HG03442 (cell line): ENCODE data around the gene GYG1.
A peak's percentile ranks its signal among the peaks of the same experiment; 100 is the strongest.

Source experiments
- ATAC-seq: cut with Tn5 transposase; IDR thresholded peaks from one replicate; pipeline ENCODE4 v1.9.1; 2021; ENCODE audit warnings: mild to moderate bottlenecking, moderate library complexity; ENCODE audit not compliant: unreplicated experiment

Gene GYG1

DNA sequence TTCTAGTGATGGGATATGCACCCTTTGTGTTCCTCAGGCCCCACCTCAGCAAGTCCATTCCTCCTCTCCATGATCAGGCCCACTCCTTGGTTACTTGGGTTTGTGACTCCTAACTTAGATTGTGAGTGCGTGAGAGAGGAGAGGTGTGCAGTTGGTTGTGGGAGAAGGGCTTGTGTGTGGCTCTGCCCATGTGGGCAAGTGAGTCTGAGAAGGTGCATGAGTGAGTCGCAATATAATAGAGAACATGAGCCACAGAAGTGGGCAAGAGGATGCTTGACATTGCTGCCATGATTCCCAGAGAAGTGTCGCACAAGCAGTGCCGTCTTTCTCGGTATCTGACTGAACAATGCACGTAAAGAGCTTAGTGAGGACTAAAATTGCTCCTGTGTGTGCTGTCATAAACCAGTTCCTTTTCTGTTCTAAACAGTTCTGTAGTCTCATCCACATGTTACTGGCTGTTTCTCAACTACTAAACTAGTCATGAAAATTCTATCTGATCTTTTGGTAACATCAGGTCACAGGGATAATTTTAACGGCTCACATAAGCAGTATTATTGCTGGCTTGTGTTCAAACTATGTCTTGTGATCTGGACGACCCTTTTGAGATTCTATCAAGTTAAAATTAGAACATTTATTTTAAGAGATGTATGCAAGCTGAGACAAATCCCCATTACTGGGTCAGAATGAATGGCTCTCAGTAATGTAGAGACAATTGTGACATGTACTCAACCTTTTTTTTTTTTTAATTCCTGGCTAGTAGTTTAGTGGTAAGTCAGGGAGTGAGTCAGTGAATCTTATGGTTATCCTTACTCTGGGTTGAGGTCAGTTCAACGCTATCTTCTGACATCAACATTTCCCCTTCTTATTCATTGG lies 25.6 kb downstream of the GYG1 start:
- no peak for ATAC-seq

DNA sequence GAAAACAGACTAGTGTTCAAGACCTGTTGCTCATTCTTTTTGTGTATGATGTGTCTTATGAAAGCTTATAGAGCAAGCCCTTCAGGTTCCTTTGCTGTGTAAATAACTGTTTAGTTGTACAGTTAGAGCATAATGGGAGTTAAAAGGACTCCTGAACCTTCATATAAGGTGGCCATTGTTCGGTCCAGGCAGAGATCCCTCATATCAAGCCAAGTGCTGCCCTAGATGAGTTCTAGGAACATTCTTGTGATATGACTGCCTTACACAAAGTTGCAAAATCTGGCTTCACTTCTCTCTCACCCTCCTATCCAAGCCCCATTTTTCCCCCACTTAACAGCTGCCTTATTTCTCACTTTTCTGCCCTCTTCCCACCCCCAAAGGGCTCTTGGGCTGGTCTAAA lies 26.9 kb downstream of the GYG1 start:
- ATAC-seq, result no peak

DNA sequence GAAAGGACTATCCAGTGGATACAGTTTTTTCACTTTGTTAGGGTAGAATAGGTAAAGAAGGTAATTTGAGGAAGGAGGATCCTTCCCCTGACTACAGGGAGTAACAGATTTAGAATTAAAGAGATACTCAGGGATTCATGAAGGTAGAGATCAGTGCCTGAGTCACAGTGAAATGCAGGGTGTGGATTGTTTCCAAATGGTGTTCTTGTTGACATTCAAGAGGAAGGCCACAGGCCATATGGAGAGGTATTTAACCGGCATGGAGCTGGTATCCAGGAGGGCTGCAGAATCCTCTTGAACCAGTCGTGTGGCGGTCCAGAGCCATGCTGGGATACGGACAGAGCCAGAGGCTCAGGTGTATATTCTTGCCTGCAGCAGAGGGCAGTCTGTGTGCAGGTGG lies 28.2 kb downstream of the GYG1 start:
- no peak for ATAC-seq

DNA sequence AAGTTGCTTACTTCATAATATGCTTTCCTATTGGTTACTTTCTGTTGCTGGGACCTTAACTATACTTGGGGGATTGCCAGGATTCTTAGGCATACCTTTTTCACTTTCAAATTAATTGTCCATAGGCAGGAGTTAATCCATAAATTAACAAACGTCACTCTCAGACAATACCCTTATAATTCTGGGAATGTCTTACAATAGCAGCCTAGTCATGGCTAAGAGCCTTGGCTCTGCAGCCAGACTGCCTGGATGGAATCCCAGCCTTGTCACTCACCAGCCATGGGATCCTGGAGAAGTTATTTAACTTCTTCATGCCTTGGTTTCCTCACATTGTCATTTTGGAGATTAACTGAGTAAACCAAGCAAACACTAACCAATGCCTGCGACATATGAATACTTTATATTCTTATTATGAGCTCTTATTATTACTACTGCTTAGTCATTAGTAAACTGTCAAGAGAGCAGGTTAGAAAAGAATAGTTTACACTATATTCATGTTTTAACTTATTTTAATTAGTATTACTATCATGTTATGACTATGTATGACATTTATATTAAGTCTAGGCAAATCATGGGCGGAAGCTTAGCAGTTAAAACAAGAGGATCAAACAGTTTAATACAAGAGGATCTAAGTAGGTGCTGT lies 29.0 kb downstream of the GYG1 start:
- no peak for ATAC-seq

DNA sequence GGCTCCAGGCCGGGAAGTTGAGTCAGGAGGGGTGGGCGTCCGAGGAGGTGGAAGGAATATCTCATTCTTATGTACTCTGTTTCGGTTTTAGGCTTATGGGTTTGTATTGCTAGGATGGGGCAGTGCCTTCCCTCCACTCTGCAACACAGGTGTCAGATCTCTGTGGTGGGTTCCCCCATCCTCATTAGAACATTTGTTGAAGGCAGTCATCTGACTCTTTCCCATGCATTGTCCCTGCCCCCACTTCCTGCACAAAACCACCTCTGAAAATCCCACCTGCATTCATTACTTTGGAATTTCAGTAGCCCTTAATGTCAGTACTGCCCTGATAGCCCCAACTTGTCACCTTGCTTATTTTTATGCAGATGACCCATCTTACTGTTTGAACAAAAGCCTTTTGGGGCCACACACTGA lies 29.5 kb downstream of the GYG1 start:
- ATAC-seq, result no peak

DNA sequence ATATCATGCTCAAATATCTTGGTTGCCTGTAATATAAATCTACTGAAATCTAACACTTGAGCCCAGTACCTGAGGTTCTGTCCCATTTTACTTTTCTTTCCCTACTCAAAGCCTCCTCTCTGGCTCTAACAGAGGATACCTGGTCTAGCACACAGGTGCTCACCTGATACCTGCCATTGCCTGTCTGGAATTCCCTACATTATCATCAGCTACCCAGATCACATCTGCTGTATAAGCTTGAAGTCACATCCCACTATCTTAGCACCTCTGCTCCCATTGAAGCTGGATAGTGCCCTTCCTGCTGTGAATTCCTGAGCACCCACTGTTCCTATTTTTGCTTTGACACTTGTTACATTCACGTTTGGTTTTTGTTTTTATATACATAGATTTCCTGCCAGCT lies 30.5 kb downstream of the GYG1 start:
- no peak for ATAC-seq

DNA sequence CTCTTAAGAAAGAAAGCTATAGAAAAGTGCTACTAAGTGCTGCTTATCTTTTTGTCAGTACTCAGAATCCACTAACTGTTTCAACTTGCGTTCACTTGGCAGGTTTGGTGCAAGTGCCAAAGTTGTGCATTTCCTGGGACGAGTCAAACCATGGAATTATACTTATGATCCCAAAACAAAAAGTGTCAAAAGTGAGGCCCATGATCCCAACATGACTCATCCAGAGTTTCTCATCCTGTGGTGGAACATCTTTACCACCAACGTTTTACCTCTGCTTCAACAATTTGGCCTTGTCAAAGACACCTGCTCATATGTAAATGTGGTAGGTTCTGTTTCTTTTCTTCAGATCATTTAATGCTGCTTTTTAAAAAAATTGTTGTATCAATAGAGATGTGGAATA lies 32.6 kb downstream of the GYG1 start:
- ATAC-seq, result no peak

DNA sequence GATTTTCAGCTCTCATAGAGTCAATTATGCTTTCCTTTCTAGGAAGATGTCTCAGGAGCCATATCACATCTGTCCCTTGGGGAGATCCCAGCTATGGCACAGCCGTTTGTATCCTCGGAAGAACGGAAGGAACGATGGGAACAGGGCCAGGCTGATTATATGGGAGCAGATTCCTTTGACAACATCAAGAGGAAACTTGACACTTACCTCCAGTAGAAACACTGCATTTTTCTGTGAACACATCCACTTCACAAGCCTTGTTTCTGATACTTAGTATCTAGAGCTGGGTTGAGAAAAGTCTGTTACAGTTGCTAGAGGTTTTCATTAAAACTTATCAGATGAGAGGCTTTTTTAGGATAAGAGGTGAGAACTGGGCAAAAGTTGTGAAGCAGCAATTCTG lies 35.4 kb downstream of the GYG1 start:
- ATAC-seq, result no peak

DNA sequence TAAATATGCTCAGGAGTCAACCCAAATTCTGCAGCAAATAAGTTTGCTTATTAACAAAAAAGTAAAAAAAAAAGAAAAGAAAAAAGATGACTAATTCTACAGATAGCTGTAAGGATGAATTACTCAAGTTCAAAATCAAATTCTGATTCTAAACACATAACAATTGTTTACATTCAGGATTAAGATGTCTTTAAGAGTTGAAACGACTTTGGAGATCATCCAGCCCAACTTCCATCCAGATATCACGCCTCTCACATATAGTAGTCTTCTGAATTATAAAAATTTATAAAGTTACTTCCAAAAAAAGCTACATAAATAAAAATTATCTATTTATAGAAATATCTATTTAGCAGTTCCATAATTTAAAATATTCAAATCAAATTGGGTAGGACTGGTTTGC lies 39.8 kb downstream of the GYG1 start:
- no peak for ATAC-seq

DNA sequence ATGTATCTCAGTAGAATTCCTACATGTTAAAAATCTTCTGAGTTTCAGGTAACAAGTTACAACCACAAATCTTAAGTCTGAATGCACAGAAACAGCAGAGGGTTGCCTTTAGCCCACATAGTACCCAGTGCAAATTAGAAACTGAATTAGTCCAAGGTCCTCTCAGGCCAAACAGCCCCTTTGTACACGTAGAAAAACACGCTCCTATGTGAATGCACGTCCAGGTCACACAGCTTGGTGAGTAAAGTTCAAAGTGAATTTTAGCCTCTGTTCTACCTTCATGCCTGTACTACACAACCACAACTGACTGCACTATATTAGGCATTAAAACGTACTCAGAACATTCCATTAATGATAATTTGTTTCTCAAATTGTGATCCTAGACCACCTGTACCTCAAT lies 46.3 kb downstream of the GYG1 start:
- no peak for ATAC-seq

DNA sequence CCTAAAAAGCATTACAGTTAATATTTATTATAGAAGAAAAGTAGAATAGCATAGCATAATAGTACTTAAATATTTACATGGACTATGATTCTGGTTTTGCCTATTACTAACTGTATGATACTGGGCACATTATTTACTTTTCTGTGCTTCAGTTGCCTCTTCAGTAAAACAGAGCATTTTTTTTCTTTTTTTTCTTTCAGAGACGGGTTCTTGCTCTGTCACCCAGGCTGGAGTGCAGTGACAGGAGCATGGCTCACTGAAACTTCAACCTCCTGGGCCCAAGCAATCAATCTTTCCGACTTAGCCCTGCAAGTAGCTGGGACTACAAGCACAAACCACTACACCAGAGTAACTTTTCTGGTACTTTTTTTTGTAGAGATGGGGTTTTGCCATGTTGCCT lies 47.0 kb downstream of the GYG1 start:
- ATAC-seq, result no peak

DNA sequence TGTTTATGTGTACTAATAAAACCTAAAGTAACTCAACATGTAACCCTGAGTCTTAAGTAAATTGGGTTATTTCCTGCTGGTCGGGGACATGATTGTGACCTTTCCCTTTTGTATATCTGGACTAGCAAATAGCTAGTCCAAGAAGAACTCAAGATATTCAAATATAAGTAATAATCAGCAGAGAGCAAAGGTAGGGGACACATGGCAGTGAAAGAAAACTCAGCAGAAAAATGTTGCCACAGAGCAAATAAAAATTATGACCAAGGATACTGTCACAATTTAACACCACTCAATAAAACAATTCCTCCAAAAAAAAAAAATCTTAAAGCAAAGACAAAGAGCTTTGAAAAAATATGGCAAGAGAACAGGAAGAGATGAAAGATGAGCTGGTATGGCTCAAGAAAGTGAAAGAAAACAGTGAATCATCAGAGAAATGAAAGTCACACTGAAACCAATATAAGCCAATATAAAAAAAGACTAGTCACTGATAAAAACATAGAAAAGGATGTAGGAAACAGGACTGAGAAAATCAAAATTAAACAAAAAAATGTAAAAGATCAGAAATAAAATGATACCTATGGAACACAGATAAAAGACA lies 51.5 kb downstream of the GYG1 start:
- peak; percentile 89 for ATAC-seq

DNA sequence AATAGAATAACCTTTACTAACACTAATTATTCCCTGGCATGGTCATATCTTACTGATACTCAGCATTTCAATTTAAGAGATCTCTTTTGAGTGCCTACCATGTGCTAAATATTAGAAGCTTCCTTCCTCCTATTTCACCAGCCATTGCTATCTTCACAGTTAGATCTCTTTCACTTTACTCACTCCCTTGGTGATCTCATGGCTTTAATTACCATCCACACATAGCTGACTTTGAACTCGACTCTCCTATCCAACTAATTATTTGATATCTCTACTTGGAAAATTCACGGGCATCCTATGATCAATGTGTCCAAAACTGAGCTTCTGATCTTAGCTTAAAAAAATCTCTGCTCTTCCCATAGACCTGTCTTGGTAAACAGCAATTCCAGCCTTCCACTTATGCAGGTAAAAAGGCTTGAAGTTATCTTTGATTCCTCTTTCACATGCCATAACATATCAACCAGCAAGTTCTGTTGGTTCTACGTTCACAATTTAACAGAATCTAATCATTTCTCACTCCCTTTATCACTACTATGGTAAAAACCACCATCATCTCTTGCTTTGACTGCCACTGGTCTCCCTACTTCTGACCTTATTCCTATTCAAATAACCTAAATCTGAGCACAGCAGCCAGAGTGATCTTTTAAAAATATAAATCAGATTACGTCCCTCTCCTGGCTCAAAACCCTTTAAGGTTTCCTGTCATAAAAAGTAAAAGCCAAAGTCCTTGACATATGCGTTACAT lies 53.2 kb downstream of the GYG1 start:
- ATAC-seq, result no peak

DNA sequence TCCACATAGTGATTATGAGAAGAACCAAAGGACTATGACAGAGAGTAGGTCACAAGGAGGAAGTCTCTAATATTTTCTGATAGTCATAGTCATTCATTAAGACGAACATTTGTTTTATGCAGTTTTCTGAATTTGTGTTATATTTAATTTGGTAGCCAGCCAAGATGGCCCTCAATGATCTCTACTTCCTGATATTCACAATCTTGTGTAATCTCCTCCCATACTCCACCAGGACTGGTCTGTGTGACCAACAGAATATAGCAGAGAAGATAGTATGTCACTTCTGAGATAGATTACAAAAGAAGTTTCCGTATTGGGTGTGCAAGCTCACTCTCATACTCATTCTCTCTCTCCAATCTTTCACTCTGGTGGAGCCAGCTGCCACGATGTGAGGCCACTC lies 64.2 kb downstream of the GYG1 start:
- no peak for ATAC-seq

DNA sequence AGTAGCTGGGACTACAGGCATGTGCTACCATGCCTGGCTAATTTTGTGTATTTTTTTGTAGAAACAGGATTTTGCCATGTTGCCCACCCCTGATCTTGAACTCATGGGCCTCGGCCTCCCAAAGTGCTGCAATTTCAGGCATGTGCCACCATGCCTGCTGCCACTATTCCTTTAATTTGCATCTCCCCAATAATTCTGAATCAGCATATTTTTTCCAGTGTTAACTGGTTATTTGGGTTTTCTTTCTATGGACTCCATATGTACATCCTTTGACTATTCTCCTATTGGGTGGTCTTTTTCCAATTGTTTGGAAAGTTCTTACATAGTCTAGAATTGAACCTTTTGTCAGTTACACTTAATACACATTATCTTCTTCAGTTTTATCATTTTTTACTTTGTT lies 66.9 kb downstream of the GYG1 start:
- no peak for ATAC-seq

DNA sequence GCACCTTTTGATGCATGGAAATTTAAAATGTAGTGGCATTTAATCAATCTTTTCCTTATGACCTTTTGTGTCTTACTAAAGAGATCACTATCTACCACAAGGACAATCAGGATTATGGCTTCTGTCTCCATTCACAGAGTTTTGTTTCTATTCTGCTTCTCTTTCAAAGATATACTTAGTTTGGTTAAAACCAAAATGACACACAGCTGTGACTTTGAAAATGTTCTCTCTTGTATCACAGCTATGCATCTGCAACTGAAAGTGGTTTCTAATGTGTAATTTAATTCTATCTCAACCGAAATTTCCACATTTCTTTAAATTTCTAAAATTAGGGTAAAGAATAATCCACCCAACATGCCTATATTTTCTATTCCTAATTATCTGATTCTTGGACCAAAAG lies 67.3 kb downstream of the GYG1 start:
- peak; percentile 85 for ATAC-seq

DNA sequence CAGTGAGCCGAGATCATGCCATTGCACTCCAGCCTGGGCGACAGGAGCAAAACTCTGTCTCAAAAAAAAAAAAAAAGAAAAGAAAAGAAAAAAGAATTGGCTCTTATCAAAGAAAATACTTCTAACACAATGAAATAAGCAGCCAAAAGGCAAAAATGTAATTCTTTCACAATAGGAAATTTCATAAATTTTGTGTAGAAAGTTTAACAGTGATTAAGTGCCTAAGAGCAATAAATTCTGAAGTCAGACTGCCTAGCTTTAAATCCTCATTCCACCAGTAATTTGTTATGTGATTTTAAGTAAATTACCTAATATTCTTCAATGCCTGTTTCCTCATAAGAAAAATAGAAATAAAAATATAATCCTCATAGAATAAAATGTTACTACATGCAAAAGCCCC lies 70.4 kb downstream of the GYG1 start:
- ATAC-seq, result no peak

DNA sequence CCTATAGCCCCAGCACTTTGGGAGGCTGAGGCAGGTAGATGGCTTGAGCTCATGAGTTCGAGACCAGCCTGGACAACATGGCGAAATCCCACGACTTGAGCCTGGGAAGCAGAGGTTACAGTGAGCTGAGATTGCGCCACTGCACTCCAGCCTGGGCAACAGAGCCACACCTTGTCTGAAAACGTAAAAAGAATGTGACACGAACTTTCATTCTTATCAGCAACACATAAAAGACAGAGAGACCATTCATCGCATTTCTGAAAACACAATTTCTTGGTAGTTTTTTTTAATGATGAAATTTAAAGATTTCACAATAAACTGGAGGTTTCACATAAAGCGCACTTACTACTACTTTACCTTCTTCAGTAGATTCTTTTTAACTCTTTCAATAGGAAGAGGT lies 76.5 kb downstream of the GYG1 start:
- no peak for ATAC-seq
